ENCODE measurements around the gene LRRC7.

The LRRC7 gene

DNA sequence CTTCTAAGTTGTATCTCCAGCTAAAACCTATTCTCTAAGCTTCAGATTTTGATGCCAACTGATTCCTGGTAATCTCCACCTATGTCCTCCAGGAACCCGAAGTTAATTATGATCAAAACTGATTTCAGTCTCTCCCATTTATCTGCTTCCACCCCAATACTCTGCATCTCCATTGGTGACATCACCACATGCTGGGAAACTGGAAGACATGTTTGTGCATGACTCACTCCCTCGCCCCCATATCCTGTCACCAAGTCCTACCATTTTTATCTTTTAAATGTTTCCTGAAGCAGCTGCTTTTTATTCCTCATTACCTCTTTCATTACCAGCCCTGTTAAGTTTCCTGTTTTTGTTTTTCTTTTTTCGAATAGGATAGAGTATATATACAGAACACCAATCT is 409.2 kb downstream of the LRRC7 start:
- DNase-seq (ENCODE audit: low read depth), result peak; percentile 59

DNA sequence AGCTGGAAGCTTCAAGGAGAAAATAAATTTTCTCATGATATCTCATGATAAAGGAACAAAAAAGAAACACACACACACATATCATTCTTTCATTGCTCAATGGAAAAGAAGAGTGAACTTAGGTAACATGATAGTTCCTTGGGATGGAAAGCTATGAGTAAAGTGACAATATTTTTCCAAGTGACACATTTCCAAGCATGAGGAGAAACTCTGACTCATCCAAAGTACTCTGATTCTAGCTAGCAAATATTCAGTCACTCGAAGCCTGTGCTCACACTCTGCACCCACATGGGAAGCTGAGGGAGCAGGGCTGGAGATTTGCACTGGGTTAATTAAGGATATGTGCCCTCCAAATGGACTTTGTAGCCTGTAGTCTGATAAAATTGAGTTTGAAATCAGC is 415.3 kb downstream of the LRRC7 start:
- peak; percentile 81 for DNase-seq (ENCODE audit: low read depth)

DNA sequence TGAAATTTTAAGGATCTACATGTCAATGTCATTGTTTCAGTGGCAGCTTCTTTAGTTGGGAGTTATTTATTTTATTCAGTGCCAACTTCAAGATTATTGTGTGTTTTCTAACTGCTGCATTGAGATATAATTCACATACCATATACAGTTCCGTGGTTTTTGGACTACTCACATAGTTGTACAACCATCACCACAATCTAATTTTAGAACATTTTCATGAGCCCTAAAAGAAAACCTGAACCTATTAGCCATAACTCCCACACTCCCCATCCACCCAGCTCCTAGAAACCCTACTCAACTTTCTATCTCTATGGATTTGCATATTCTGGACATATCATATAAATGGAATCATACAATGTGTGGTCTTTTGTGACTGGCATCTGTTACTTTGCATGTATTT is 417.7 kb downstream of the LRRC7 start:
- DNase-seq (ENCODE audit: low read depth), result peak; percentile 22

DNA sequence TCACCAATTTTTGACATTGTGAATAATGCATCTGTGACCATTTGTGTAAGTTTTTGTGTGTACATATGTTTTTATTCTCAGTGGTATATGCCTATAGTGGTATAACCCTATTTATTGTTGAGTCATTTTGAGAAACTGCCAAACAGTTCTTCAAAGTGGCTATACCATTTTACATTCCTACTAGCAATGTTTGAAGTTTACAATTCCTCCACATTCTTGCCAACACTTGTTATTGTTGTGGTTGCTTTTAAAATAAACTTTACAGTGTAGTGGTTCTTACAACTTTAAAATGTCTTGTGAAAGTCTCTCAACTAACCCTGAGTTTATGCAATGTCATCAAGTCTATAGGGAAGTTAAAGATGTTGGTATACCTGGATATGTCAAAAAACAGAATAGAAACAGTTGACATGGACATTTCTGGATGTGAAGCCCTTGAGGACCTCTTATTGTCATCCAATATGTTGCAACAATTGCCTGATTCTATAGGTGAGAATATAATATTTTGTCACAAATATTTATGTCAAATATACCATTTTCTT is 418.2 kb downstream of the LRRC7 start:
- DNase-seq (ENCODE audit: low read depth), result peak; percentile 20

DNA sequence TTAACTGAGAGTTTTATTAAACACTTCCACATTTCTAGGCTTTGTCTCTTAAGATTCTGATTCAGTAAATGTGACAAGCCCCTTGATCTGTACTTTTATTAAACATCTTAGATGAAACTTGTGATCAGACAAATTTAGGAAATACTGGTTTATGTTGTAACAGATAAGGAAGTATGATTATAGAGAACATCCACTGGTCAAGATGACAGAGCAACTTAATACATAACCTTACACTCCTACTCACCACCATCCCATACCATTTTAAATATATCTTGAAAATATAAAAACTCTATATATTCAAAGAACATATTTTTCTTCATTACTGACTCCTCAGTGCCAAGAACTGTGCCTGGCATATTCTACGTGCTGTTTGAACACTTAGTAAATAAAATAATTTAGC is 420.2 kb downstream of the LRRC7 start:
- no peak for DNase-seq (ENCODE audit: low read depth)

DNA sequence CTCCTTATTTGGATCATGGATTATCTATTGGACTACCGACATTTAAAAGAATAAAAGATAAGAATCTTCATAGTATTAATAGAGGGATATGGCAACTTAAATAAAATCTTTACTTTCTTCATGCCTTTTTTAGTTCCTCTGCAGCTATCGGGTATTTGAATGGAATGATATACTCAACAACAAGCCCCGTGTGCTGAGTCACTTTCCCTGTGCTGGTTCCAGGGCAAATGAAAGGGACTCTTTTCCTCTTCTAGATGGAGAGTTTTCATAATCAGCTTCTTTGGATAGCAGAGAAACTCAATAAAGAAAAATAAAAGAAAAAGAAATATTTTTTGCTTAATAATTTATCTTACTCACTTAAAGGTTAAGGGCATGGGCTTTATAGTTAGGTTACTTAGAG is 423.9 kb downstream of the LRRC7 start:
- DNase-seq (ENCODE audit: low read depth), result peak; percentile 52

DNA sequence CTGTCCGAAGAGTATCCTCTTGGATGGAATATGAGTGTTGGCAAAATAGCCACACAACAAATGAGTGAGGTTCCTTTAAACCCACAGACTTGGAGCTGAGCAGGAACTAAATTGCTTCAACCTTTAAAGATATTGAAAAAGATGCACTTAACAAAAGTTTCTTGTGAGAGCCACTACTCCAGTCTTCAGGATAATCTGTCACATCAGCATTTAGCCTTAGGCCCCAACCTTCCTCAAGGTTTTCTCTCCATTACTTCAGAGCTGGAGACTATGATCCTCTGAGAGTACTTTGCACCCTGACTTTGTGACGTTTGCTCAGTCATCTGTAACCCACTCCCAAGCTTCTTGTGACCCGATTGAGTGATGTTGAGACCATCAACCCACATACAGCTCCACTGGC is 424.9 kb downstream of the LRRC7 start:
- DNase-seq (ENCODE audit: low read depth), result no peak

DNA sequence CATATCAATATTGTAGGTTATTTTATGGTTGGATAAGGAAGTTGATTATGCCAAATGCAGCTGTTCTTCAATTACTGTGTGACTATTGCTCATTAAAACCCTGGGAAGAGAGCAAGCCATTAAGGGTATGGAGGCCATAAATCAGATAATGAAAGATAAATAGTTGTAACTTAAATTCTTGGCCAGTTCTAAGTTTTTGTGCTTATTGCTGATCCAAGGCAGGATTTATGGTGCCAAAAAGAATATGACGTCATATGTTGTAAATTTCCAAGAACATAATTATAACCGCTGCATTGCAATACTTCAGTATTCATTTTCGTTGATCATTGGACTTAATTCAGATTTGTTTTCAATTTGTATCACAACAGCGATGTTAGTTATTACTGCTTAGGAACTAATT is 426.1 kb downstream of the LRRC7 start:
- peak; percentile 41 for DNase-seq (ENCODE audit: low read depth)

DNA sequence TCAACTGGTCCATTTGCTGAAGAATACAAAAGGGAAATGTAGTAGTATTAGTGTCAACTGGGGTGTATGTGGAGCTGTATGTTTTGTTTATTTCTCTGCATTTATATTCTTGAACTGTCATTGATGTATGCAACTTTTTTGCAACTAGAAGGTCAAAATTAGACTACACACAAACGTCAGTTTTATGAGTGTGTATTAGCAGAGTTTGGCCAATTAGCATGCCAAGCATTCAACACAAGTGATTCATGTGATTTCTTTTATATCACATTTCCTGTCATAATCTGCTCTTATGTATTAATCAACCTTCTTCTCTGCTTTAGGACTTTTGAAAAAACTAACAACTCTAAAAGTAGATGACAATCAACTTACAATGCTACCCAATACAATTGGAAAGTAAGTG is 426.5 kb downstream of the LRRC7 start:
- peak; percentile 57 for DNase-seq (ENCODE audit: low read depth)

DNA sequence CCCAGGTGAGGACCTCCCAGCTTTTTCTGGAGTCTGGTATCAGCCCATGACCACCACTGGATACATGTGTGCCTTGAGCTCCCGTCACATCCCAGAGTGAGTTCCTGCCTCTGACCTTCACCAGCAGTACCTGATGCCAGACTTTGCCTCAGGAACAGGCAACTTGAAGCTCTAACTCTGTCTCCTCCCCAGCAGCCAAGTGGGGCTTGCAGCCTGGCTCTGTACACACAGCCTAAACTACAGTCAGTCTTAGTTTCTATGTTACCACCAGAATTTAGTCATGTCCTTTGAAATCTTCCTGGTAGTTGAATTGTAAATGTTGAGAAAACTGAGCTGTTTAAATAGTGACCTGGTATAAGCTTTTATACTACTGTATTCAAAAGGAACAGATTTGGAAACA is 431.1 kb downstream of the LRRC7 start:
- DNase-seq (ENCODE audit: low read depth), result no peak

DNA sequence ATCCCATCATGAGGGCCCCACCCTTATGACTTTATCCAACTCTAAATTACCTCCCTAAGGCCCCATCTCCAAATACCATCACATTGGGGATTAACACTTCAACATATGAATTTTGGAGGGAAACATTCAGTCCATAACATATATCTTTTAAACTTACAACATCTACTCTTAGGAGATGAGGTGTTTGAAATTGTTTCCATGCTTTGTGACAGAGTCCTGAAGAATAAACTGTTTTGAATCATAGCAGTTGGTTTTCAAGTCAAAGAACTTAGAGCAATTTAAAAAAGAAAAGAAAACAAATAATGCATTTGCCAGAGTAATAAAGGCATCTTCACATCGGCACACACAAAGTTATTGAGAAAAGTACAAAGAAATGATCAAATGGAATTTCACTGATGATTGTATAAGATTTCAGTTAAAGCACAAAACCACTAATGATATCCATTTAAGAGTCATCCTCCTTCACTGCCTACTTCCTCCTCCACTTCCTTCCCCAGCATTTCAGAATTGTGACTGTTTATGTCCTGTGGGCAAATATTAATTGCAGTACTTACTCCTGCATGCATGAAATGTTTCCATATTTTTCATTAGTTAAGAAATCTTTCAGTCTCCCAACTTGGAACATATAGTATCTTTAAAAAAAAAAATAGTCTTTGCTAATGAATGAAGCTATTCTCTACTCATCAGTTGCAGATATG is 435.6 kb downstream of the LRRC7 start:
- DNase-seq (ENCODE audit: low read depth), result peak; percentile 31

DNA sequence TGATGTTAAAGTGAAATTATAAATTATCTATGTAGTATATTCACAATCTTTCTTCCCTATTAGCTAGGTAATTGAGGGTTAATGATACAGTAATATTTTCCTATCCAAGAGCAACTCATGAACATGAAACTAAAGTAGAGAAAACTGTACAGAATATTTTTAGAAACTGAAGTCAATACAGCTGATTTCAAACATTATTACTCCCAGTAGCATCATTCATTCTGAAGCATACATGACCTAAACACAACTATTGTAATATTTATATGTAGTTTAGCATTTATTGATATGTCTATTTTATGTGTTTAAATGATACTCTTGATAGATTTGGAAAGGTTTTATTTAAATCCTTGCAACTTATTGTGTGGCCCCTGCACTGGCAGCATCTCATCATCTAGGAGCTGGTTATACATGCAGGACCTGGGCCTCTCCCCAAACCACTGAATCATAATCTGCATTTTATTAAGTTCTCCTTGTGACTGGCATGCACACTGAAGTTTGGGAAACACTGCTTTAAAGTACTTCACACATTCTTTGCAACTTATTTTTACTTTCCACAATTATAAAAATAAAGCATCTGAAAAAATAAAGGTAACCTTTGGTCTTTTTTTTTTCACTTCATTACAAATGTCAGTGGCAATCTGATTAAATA is 437.8 kb downstream of the LRRC7 start:
- no peak for DNase-seq (ENCODE audit: low read depth)

DNA sequence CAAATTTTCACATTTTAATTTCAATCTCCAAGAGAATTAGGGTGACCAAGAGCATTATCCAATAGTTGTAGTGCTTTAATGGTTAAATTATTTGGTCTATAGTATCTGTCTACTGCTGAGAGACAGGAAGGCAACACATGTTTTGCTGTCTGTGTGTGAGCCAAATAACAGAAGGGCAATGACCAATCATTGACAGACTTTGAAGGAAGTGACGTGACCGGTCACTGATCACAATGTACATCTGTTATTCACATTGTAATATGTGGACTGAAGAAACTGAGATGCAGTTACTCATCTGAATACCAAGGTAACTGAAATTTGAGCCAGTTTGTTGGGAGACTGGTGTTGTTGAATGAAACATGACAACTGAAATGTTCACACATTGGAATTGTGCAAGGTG is 440.9 kb downstream of the LRRC7 start:
- no peak for DNase-seq (ENCODE audit: low read depth)

DNA sequence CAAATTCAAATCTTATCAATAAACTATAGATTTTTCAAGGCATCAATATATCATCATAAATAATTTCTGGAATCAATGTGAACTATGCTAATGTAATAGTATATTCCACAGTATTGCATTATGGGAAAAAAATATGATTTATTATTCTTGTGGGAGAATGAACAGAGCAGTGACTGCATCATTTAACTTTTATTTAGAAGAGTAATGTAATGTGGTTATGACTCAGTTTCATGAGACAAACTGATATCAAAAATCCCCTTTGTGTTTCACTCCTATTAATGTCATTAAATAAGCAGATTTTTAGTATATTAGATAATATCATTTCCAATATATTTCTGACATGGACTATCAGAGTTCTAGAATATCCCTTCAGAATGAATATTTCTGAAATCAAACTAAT is 450.0 kb downstream of the LRRC7 start:
- no peak for DNase-seq (ENCODE audit: low read depth)

DNA sequence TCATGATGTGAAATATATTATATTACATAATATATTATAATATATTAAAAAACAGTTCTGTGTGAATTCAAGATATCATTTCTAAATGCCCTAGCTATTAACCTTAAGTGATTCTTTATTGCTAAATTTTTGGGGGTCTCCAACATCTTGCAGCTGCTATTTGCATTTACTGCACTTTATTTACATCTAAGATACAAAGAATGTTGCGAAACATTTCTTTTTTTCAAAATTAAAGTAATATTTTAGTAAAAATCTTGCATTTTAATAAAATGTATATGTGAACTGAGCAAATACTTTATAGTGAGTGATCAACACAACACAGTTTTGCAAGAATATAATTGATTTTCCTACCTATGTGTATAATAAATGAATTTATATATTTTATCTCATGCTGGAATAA is 456.6 kb downstream of the LRRC7 start:
- no peak for DNase-seq (ENCODE audit: low read depth)

DNA sequence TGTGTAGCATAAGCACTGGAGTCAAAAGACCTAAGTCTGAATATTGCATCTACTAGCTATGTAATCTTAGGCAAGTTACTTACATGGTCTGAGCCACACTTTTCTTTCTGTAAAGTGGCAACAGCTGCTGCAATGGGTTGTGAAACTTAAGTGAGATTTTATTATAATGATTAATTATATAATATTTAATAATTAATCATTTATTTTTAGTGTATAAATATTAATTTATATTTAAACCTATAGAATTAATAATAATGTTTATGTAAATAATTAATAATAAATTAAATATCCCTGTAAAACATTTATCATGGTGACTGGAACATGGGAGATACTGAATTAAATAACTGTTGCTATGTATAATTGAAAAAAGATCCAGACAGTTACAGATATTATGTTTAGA is 457.3 kb downstream of the LRRC7 start:
- no peak for DNase-seq (ENCODE audit: low read depth)

DNA sequence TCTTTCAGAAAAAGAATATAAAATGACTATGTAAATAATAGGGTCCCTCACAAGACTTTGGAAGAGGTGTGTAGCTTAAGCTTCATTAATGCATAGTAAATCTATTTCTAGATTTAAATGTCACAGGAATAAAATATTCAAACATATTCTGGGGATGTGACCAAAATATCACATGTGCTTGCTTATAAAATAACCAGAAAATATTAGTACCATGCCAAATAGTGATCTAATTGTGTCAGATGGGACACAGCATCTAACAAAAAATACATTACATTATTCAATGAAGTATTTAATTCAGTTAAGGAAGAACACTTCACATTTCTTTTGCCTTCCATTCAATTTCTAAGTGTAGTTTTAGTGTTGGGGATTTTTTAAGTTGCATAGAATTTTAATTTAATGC is 458.1 kb downstream of the LRRC7 start:
- no peak for DNase-seq (ENCODE audit: low read depth)

DNA sequence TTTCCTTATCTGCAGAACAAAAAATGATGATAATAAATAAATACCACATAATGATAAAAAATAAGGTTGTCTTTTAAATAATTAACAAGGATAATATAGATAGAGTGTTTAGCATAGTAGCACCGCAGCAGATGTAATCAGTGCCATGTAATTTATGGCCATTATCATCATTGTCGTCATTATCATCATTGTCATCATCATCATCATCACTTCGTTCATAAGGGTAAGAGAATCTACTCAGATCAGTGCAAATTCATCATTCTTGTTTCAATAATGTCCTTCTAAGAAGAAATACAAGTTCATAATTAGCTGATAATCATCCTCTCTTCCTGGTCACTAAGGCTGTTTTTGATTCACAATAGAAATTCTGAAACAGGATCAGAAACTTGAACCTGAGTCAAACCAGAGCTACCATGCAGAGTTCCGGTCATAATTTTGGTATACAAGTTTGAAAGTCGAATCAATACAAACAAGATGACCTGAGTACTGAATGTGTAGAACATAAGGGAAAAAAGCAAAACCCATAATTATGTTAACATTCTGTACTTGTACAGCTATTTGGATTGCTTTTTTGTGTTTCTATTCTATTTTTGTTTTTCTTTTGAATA is 465.6 kb downstream of the LRRC7 start:
- no peak for DNase-seq (ENCODE audit: low read depth)

DNA sequence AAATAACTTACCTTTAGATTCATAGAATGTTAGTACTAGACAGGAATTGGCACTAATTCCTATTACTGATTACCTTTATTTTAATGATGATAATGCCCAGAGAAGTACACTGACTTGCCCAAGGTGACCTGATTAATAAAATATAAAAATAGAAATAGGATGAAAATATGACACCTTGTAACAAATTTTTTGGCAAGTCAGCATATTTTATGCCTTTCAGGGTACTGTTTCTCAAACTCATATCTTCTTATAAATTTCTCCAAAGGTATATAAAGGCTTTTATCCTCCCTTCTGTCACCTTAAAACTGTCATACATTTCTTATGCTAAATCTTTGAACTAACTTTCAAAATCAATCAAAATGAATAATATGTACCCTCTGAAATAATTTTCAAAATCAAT is 466.2 kb downstream of the LRRC7 start:
- no peak for DNase-seq (ENCODE audit: low read depth)

DNA sequence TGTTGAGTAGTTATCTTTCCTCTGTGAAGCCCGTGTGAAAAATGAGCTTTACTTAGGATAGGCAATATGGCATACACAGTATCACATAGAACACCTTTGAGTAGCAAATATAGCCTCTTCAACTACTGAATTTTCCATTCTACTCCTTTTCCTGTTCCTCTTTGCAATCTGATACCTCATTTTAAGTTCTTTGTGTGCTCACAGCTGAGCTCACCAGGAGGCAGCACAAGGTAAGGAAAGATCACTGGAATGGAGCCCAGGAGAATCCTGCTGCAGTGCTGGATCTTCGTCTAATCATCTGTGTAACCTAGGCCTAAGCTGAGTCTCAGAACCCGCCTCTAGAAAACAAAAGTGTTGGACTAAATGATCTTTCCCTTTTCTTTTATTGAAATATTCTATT is 466.7 kb downstream of the LRRC7 start:
- DNase-seq (ENCODE audit: low read depth), result peak; percentile 50

DNA sequence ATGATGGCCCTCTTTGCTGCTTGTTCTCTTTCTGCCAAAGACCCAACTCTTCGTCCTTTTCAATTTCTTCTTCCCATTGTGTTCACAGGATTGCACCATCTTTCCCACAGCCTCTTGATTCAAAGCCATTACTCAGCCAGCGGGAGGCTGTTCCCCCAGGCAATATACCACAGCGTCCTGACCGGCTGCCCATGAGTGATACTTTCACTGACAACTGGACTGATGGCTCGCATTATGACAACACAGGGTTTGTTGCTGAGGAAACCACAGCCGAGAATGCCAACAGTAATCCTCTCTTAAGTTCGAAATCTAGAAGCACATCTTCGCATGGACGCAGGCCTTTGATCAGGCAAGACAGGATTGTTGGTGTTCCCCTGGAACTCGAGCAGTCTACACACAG is 470.3 kb downstream of the LRRC7 start:
- DNase-seq (ENCODE audit: low read depth), result peak; percentile 41

DNA sequence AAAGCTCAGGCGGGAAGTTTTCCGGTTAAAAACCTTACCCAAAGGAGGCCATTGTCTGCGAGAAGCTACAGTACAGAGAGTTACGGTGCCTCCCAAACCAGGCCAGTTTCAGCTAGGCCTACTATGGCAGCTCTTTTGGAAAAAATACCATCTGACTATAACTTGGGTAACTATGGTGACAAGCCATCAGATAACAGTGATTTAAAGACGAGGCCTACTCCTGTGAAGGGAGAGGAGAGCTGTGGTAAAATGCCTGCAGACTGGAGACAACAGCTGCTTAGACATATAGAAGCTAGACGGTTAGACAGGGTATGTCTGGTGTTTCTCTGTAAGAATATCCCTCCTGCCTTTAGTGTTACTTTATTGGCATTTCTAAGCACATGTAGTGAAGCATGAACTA is 471.8 kb downstream of the LRRC7 start:
- DNase-seq (ENCODE audit: low read depth), result no peak

DNA sequence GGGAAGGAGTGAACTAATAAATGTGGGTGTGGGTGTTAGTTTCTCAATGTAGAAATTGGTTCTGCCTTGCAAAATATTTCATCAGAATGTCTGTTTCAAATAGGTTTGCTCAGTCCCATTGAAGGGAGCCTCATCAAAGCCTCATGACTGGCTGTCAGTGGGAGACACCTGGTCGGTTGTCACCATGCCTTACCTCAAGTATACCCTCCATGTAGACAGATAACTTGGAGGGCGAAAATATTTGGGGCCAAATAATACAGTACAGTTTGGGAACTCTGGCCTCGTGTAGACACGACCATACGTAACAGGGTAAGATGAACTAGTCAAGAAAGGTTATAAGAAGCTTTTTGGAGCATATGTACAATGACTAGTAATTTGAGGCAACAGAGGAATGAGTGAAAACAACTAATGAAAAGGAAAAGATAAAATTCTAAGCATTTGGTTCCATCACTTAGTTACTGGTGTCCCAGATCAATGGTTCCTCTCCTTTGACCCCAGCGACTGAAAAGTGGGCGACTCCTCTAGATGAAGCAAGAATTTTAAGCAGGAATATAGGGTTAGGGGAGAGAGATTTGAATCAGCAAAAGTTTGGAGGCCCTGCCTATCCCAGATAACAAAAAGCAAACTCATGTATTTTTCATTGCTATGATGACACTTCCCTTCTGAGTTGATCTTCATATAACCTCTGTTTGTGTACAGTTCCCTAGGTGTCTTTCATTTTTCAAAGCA is 473.8 kb downstream of the LRRC7 start:
- DNase-seq (ENCODE audit: low read depth), result no peak

Measured in EH (cell line).